ENCODE data around the gene LTBP1.
"Not testable (repeated sequence)": the region's sequence is repeated elsewhere in the genome, so short reads cannot be mapped to it uniquely, and the experiment has no call there.

The LTBP1 gene

DNA sequence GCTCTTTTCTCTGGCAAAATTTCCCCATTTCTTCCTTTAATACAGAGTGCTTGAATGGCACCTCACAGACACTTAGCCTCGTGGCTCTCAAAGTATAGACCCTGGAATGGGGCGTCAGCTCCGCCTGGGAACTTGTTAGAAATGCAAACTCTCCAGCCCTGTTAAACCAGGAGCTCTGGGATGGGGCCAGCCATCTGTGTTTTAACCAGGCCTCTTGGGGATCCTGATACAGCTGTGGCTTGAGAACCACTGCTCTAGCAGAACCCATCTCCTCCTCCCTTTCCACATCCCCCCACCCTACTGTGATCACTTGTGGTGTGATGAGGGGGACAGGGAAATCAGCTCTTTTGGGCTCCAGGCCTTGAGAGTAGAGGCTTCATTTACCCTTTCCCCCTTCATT is 15.9 kb downstream of the LTBP1 start:
- Histone ChIP-seq H3K9me3 (ENCODE audit: control insufficient read depth, low read length) (no peaks in the 10 kb centered on the region), H3K4me3 (ENCODE audit: extremely low read depth, insufficient read depth, low read length, poor library complexity, severe bottlenecking) (no peak overlapping the region), H3K4me1 (ENCODE audit: control insufficient read depth, insufficient read depth, low read length, poor library complexity, severe bottlenecking) (no peaks in the 10 kb centered on the region), H3K27ac (ENCODE audit: low read depth, low read length, severe bottlenecking) (no peak overlapping the region), H3K36me3 (ENCODE audit: control insufficient read depth, insufficient read depth, low read length) (peaks cover 7% of the 10 kb centered on the region)
- WGBS, 2 experiments (ENCODE audit: insufficient coverage in 2 of 2) = 72 to 74% methylated on average over 3 of the region's 3 CpGs

DNA sequence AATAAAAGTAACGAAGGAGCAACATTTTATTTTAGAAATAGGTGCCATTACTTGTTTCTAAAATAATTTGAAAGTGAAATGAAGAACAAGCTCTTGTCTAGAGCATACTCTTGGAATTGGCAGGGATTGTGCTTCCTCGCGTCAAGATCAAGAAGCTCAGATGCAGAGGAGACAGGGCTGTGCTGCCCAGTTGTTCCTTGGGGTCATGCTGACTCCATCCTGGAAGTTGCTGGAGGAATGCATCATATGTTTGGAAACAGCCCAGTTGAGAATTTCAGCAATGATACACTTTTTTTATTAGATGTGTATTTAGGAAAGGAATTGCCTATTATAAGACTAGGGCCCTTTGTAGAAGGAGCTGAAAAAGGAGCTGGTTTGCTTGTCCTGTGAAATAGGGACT is 17.2 kb downstream of the LTBP1 start:
- H3K27ac ChIP-seq (ENCODE audit: low read depth, low read length, severe bottlenecking) = no peak overlapping the region
- WGBS, 2 experiments (ENCODE audit: insufficient coverage in 2 of 2) = 94% methylated on average over 2 to 3 of the region's 3 CpGs
- H3K9me3 ChIP-seq (ENCODE audit: control insufficient read depth, low read length) = no peaks in the 10 kb centered on the region
- H3K36me3 ChIP-seq (ENCODE audit: control insufficient read depth, insufficient read depth, low read length) = peaks cover 7% of the 10 kb centered on the region
- no peaks in the 10 kb centered on the region for H3K4me1 ChIP-seq (ENCODE audit: control insufficient read depth, insufficient read depth, low read length, poor library complexity, severe bottlenecking)
- no peak overlapping the region for H3K4me3 ChIP-seq (ENCODE audit: extremely low read depth, insufficient read depth, low read length, poor library complexity, severe bottlenecking)

- Histone ChIP-seq H3K9me3 (ENCODE audit: control insufficient read depth, low read length) (no peaks in the 10 kb centered on the region), H3K4me3 (ENCODE audit: extremely low read depth, insufficient read depth, low read length, poor library complexity, severe bottlenecking) (no peak overlapping the region), H3K27ac (ENCODE audit: low read depth, low read length, severe bottlenecking) (no peak overlapping the region), H3K4me1 (ENCODE audit: control insufficient read depth, insufficient read depth, low read length, poor library complexity, severe bottlenecking) (no peaks in the 10 kb centered on the region), H3K36me3 (ENCODE audit: control insufficient read depth, insufficient read depth, low read length) (no peaks in the 10 kb centered on the region)
- 83 to 100% methylated on average over 1 of the region's 2 CpGs for WGBS, 2 experiments (ENCODE audit: insufficient coverage in 2 of 2)
These were observed 18.9 kb downstream of the LTBP1 start for GRCh38 chr2:32965523-32966171.

GRCh38 chr2:32969444-32970162 is 22.9 kb downstream of the LTBP1 start:
- H3K36me3 ChIP-seq (ENCODE audit: control insufficient read depth, insufficient read depth, low read length) = no peaks in the 10 kb centered on the region
- peaks cover 11% of the 10 kb centered on the region for H3K9me3 ChIP-seq (ENCODE audit: control insufficient read depth, low read length)
- H3K4me1 ChIP-seq (ENCODE audit: control insufficient read depth, insufficient read depth, low read length, poor library complexity, severe bottlenecking) = no peaks in the 10 kb centered on the region
- H3K4me3 ChIP-seq (ENCODE audit: extremely low read depth, insufficient read depth, low read length, poor library complexity, severe bottlenecking) = no peak overlapping the region
- H3K27ac ChIP-seq (ENCODE audit: low read depth, low read length, severe bottlenecking) = no peak overlapping the region
- WGBS, 2 experiments (ENCODE audit: insufficient coverage in 2 of 2) = 100% methylated on average over 1 of the region's 2 CpGs; no CpG with 5 or more reads in 1 of the 2 experiments

GRCh38 chr2:32973772-32974171 is 27.0 kb downstream of the LTBP1 start:
- H3K36me3 ChIP-seq (ENCODE audit: control insufficient read depth, insufficient read depth, low read length); H3K4me3 ChIP-seq (ENCODE audit: extremely low read depth, insufficient read depth, low read length, poor library complexity, severe bottlenecking); H3K4me1 ChIP-seq (ENCODE audit: control insufficient read depth, insufficient read depth, low read length, poor library complexity, severe bottlenecking); H3K27ac ChIP-seq (ENCODE audit: low read depth, low read length, severe bottlenecking): not testable (repeated sequence)
- WGBS, 2 experiments (ENCODE audit: insufficient coverage in 2 of 2) = no CpG with 5 or more reads among the region's 1 CpG
- H3K9me3 ChIP-seq (ENCODE audit: control insufficient read depth, low read length) = peaks cover 15% of the 10 kb centered on the region

- no peaks in the 10 kb centered on the region for H3K36me3 ChIP-seq (ENCODE audit: control insufficient read depth, insufficient read depth, low read length)
- H3K4me3 ChIP-seq (ENCODE audit: extremely low read depth, insufficient read depth, low read length, poor library complexity, severe bottlenecking) = no peak overlapping the region
- WGBS, 2 experiments (ENCODE audit: insufficient coverage in 2 of 2) = 95 to 96% methylated on average over 4 to 5 of the region's 6 CpGs
- peaks cover 15% of the 10 kb centered on the region for H3K9me3 ChIP-seq (ENCODE audit: control insufficient read depth, low read length)
- H3K4me1 ChIP-seq (ENCODE audit: control insufficient read depth, insufficient read depth, low read length, poor library complexity, severe bottlenecking) = no peaks in the 10 kb centered on the region
- no peak overlapping the region for H3K27ac ChIP-seq (ENCODE audit: low read depth, low read length, severe bottlenecking)
These were observed 29.8 kb downstream of the LTBP1 start for GRCh38 chr2:32976409-32977063.

- WGBS, 2 experiments (ENCODE audit: insufficient coverage in 2 of 2) = 87 to 90% methylated on average over 4 to 6 of the region's 6 CpGs
- Histone ChIP-seq H3K36me3 (ENCODE audit: control insufficient read depth, insufficient read depth, low read length) (no peaks in the 10 kb centered on the region), H3K9me3 (ENCODE audit: control insufficient read depth, low read length) (peaks cover 15% of the 10 kb centered on the region), H3K4me1 (ENCODE audit: control insufficient read depth, insufficient read depth, low read length, poor library complexity, severe bottlenecking) (no peaks in the 10 kb centered on the region), H3K4me3 (ENCODE audit: extremely low read depth, insufficient read depth, low read length, poor library complexity, severe bottlenecking) (no peak overlapping the region), H3K27ac (ENCODE audit: low read depth, low read length, severe bottlenecking) (no peak overlapping the region)
These were observed 30.5 kb downstream of the LTBP1 start for GRCh38 chr2:32977228-32977758.

DNA sequence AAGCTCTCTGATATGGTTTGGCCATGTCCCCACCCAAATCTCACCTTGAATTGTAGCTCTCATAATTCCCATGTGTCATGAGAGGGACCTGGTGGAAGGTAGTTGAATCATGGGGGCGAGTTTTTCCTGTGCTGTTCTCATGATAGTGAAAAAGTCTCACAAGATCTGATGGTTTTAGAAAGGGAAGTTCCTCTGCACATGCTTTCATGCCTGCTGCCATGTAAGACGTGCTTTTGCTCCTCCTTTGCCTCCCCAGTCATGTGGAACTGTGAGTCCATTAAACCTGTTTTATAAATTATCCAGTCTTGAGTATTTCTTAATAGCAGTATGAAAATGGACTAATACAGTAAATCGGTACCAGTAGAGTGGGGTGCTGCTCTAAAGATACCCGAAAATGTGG is 34.9 kb downstream of the LTBP1 start:
- Histone ChIP-seq H3K9me3 (ENCODE audit: control insufficient read depth, low read length) (no peaks in the 10 kb centered on the region), H3K4me3 (ENCODE audit: extremely low read depth, insufficient read depth, low read length, poor library complexity, severe bottlenecking) (no peak overlapping the region), H3K4me1 (ENCODE audit: control insufficient read depth, insufficient read depth, low read length, poor library complexity, severe bottlenecking) (no peaks in the 10 kb centered on the region), H3K36me3 (ENCODE audit: control insufficient read depth, insufficient read depth, low read length) (peaks cover 3% of the 10 kb centered on the region), H3K27ac (ENCODE audit: low read depth, low read length, severe bottlenecking) (no peak overlapping the region)
- 67 to 96% methylated on average over 1 to 3 of the region's 4 CpGs for WGBS, 2 experiments (ENCODE audit: insufficient coverage in 2 of 2)

DNA sequence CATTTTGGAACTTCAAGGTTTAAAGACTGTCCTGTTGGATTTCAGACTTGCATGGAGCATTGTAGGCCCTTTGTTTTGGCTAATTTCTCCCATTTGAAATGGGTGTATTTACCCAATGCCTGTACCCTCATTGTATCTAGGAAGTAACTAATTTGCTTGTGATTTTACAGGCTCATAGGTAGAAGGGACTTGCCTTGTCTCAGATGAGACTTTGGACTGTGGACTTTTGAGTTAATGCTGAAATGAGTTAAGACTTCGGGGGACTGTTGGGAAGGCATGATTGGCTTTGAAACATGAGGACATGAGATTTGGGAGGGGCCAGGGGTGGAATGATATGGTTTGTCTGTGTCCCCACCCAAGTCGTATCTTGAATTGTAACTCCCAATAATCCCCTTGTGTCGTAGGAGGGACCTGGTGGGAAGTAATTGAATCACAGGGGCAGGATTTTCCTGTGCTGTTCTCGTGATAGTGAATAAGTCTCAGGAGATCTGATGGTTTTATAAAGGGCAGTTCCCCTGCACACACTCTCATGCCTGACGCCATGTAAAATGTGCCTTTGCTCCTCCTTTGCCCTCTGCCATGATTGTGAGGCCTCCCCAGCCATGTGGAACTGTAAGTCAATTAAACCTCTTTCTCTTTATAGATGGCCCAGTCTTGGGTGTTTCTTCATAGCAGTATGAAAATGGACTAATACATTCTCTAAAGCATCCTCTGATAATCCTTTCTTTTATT is 36.6 kb downstream of the LTBP1 start:
- not testable (repeated sequence) for H3K36me3 ChIP-seq (ENCODE audit: control insufficient read depth, insufficient read depth, low read length); H3K4me1 ChIP-seq (ENCODE audit: control insufficient read depth, insufficient read depth, low read length, poor library complexity, severe bottlenecking); H3K27ac ChIP-seq (ENCODE audit: low read depth, low read length, severe bottlenecking); H3K4me3 ChIP-seq (ENCODE audit: extremely low read depth, insufficient read depth, low read length, poor library complexity, severe bottlenecking); H3K9me3 ChIP-seq (ENCODE audit: control insufficient read depth, low read length)
- 90 to 100% methylated on average over 2 to 4 of the region's 5 CpGs for WGBS, 2 experiments (ENCODE audit: insufficient coverage in 2 of 2)

GRCh38 chr2:32986480-32986879 is 39.7 kb downstream of the LTBP1 start:
- peaks cover 3% of the 10 kb centered on the region for H3K36me3 ChIP-seq (ENCODE audit: control insufficient read depth, insufficient read depth, low read length)
- H3K9me3 ChIP-seq (ENCODE audit: control insufficient read depth, low read length) = no peaks in the 10 kb centered on the region
- no peaks in the 10 kb centered on the region for H3K4me1 ChIP-seq (ENCODE audit: control insufficient read depth, insufficient read depth, low read length, poor library complexity, severe bottlenecking)
- no peak overlapping the region for H3K4me3 ChIP-seq (ENCODE audit: extremely low read depth, insufficient read depth, low read length, poor library complexity, severe bottlenecking)
- 93 to 100% methylated on average over 3 of the region's 4 CpGs for WGBS, 2 experiments (ENCODE audit: insufficient coverage in 2 of 2)
- H3K27ac ChIP-seq (ENCODE audit: low read depth, low read length, severe bottlenecking) = no peak overlapping the region

All from mesodermal cell (in vitro differentiated cells).